Measurements from ENCODE around the gene ATXN3. TPM values are rescaled to one million over a fixed set of nuclear protein-coding genes. Genes with fewer than 3 reads are reported as not detected.

Gene ATXN3
- total RNA-seq, 1 donor from 2014 or later: 24.2 TPM

DNA sequence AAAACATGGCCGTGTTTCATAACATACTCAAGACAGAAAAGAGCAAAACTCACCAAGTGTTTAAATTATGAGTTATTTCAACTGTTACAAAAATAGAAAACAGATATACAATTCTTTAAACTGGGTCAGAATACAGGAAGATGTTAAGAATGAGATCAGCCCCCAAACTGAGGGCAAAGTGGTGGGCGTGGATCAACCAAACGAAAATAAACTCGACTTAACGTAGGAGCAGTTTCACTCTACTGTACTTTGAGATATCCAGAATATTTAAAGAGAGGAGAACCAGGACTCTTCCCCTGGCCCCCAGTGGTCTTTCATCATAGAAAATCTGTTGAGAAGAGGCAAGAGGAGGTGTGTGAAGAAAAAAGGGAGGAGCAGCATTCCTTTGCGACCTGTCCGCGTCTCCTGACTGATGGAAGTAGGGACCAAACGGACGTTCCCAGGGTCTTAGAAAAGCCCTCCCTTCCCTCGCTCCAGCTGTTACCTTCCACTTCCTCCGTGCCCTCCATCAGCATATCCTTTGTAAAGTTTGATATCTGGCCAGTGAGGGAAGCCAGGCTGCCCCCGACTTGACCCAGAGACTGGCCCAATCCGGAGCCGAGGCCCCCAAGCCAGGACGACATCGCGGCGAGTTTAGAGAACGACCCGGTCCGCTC, 67.2 kb downstream of the ATXN3 start:
- Histone ChIP-seq H4K20me1 (ENCODE audit: insufficient read depth, low read length) (peaks cover 35% of the 10 kb centered on the region), H3K79me2 (ENCODE audit: insufficient read depth, low read length) (peaks cover 64% of the 10 kb centered on the region), H2AFZ (ENCODE audit: low read depth, low read length) (peak overlapping the region; percentile 85), H3K9me3 (ENCODE audit: insufficient read depth, low read depth, low read length) (no peaks in the 10 kb centered on the region), H3K4me1 (ENCODE audit: insufficient read depth, low read length) (peaks cover 25% of the 10 kb centered on the region), H3K9ac (ENCODE audit: low read length) (peak overlapping the region; percentile 99), H3K36me3 (ENCODE audit: insufficient read depth, low read length) (peaks cover 3% of the 10 kb centered on the region), H3K4me3 (ENCODE audit: insufficient read depth, low read depth, low read length) (peak overlapping the region; percentile 93), H3K27me3 (ENCODE audit: insufficient read depth, low read length) (no peaks in the 10 kb centered on the region), H3K4me2 (ENCODE audit: low read length) (peak overlapping the region; percentile 94), H3K27ac (ENCODE audit: low read depth, low read length) (peak overlapping the region; percentile 99)
- DNase-seq (ENCODE audit: low read depth) (peak; percentile 86), FAIRE-seq (no peak)
- H3K4me1 Mint-ChIP-seq (ENCODE audit: low read depth, unreplicated experiment): peaks cover 9% of the 10 kb centered on the region
- no peaks in the 10 kb centered on the region for H3K27me3 Mint-ChIP-seq (ENCODE audit: low read depth, unreplicated experiment)
- no peaks in the 10 kb centered on the region for H3K36me3 Mint-ChIP-seq (ENCODE audit: low read depth, unreplicated experiment)
- peak overlapping the region; percentile 100 for H3K27ac Mint-ChIP-seq (ENCODE audit: unreplicated experiment)
- H3K4me3 Mint-ChIP-seq (ENCODE audit: unreplicated experiment): peak overlapping the region; percentile 99
- H3K9me3 Mint-ChIP-seq (ENCODE audit: unreplicated experiment): no peaks in the 10 kb centered on the region
- TF ChIP-seq EZH2 (IDR thresholded peaks at IDR 0.05; ENCODE audit: insufficient read depth, low read length): no peak
- TF ChIP-seq, protein P1, sequence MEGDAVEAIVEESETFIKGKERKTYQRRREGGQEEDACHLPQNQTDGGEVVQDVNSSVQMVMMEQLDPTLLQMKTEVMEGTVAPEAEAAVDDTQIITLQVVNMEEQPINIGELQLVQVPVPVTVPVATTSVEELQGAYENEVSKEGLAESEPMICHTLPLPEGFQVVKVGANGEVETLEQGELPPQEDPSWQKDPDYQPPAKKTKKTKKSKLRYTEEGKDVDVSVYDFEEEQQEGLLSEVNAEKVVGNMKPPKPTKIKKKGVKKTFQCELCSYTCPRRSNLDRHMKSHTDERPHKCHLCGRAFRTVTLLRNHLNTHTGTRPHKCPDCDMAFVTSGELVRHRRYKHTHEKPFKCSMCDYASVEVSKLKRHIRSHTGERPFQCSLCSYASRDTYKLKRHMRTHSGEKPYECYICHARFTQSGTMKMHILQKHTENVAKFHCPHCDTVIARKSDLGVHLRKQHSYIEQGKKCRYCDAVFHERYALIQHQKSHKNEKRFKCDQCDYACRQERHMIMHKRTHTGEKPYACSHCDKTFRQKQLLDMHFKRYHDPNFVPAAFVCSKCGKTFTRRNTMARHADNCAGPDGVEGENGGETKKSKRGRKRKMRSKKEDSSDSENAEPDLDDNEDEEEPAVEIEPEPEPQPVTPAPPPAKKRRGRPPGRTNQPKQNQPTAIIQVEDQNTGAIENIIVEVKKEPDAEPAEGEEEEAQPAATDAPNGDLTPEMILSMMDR (IDR thresholded peaks at IDR 0.05; ENCODE audit: insufficient read depth, low read depth, low read length): no peak

DNA sequence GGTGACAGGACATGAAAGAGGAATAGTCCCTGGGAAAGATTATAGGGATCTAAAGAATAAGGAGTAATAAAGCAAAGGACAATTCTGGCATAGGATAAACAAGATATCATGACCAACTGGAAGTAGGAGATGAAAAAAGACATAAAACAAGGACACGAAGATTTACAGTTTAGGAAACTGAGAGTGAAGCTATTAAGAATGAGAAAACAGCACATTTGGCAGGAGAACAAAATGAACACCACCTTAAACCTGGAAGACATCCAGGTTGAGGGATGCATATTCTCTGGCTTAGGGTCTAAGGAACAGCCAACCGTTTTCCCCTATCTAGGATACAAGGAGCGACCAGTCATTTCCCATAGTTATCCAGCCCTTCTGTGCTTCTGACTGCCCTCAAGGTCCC, 68.4 kb downstream of the ATXN3 start:
- Histone ChIP-seq H3K4me2 (ENCODE audit: low read length) (peak overlapping the region; percentile 94), H3K36me3 (ENCODE audit: insufficient read depth, low read length) (peaks cover 3% of the 10 kb centered on the region), H3K9ac (ENCODE audit: low read length) (peak overlapping the region; percentile 99), H3K4me3 (ENCODE audit: insufficient read depth, low read depth, low read length) (peak overlapping the region; percentile 93), H3K4me1 (ENCODE audit: insufficient read depth, low read length) (peaks cover 25% of the 10 kb centered on the region), H3K27me3 (ENCODE audit: insufficient read depth, low read length) (no peaks in the 10 kb centered on the region), H3K79me2 (ENCODE audit: insufficient read depth, low read length) (peaks cover 75% of the 10 kb centered on the region), H4K20me1 (ENCODE audit: insufficient read depth, low read length) (peaks cover 35% of the 10 kb centered on the region), H2AFZ (ENCODE audit: low read depth, low read length) (no peak overlapping the region), H3K27ac (ENCODE audit: low read depth, low read length) (no peak overlapping the region), H3K9me3 (ENCODE audit: insufficient read depth, low read depth, low read length) (no peaks in the 10 kb centered on the region)
- no peak for DNase-seq (ENCODE audit: low read depth)
- no peaks in the 10 kb centered on the region for H3K27me3 Mint-ChIP-seq (ENCODE audit: low read depth, unreplicated experiment)
- TF ChIP-seq, protein P1 (IDR thresholded peaks at IDR 0.05; ENCODE audit: insufficient read depth, low read depth, low read length): no peak
- TF ChIP-seq EZH2 (IDR thresholded peaks at IDR 0.05; ENCODE audit: insufficient read depth, low read length): no peak
- H3K9me3 Mint-ChIP-seq (ENCODE audit: unreplicated experiment): no peaks in the 10 kb centered on the region
- no peak overlapping the region for H3K27ac Mint-ChIP-seq (ENCODE audit: unreplicated experiment)
- peak overlapping the region; percentile 99 for H3K4me3 Mint-ChIP-seq (ENCODE audit: unreplicated experiment)
- no peak for FAIRE-seq
- H3K4me1 Mint-ChIP-seq (ENCODE audit: low read depth, unreplicated experiment): peaks cover 16% of the 10 kb centered on the region
- H3K36me3 Mint-ChIP-seq (ENCODE audit: low read depth, unreplicated experiment): peaks cover 2% of the 10 kb centered on the region

DNA sequence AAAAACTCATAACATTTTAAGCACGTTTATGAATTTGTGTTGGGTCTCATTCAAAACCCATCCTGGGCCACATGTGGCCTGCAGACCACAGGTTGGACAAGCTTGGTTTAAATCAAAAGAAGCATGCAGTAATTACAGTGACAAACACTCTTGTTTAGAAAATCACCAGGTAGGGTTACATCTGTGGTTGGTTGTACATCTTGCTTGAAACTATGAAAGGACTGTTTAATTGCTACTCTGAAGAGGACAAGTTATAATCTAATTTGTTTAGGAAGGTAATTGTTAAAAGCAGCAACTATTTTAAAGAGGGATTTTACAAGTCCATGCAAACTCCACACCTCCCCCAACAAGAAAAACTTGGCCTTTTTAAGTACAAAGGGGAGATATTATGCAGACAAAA, 70.5 kb downstream of the ATXN3 start:
- H3K36me3 Mint-ChIP-seq (ENCODE audit: low read depth, unreplicated experiment): peaks cover 2% of the 10 kb centered on the region
- DNase-seq (ENCODE audit: low read depth) (no peak), FAIRE-seq (no peak)
- Histone ChIP-seq H3K79me2 (ENCODE audit: insufficient read depth, low read length) (peaks cover 75% of the 10 kb centered on the region), H3K9me3 (ENCODE audit: insufficient read depth, low read depth, low read length) (no peaks in the 10 kb centered on the region), H3K9ac (ENCODE audit: low read length) (no peak overlapping the region), H3K27me3 (ENCODE audit: insufficient read depth, low read length) (no peaks in the 10 kb centered on the region), H3K36me3 (ENCODE audit: insufficient read depth, low read length) (peaks cover 8% of the 10 kb centered on the region), H2AFZ (ENCODE audit: low read depth, low read length) (no peak overlapping the region), H3K27ac (ENCODE audit: low read depth, low read length) (no peak overlapping the region), H3K4me2 (ENCODE audit: low read length) (no peak overlapping the region), H4K20me1 (ENCODE audit: insufficient read depth, low read length) (peaks cover 35% of the 10 kb centered on the region), H3K4me1 (ENCODE audit: insufficient read depth, low read length) (peaks cover 24% of the 10 kb centered on the region), H3K4me3 (ENCODE audit: insufficient read depth, low read depth, low read length) (no peak overlapping the region)
- peaks cover 16% of the 10 kb centered on the region for H3K4me1 Mint-ChIP-seq (ENCODE audit: low read depth, unreplicated experiment)
- H3K27ac Mint-ChIP-seq (ENCODE audit: unreplicated experiment): no peak overlapping the region
- no peak for TF ChIP-seq EZH2 (IDR thresholded peaks at IDR 0.05; ENCODE audit: insufficient read depth, low read length)
- TF ChIP-seq, protein P1 (IDR thresholded peaks at IDR 0.05; ENCODE audit: insufficient read depth, low read depth, low read length): no peak
- H3K27me3 Mint-ChIP-seq (ENCODE audit: low read depth, unreplicated experiment): no peaks in the 10 kb centered on the region
- H3K4me3 Mint-ChIP-seq (ENCODE audit: unreplicated experiment): no peak overlapping the region
- H3K9me3 Mint-ChIP-seq (ENCODE audit: unreplicated experiment): no peaks in the 10 kb centered on the region
